NOMO-1 treated with DMSO at 0.1 percent for 48 hours (cell line): ENCODE results near the gene ELFN2.
A peak's percentile ranks its signal among the peaks of the same experiment; 100 is the strongest.

Experiments
- DNase-seq: peaks from one replicate; lab custom pipeline; 2025; ENCODE audit not compliant: unreplicated experiment; lab: John Stamatoyannopoulos, UW

ELFN2 gene

GRCh38 chr22:37428649-37429586 is 1.6 kb upstream of the ELFN2 start:
- peak; percentile 15 for DNase-seq

GRCh38 chr22:37427711-37428635 is 694 bp upstream of the ELFN2 start:
- no peak for DNase-seq

DNA sequence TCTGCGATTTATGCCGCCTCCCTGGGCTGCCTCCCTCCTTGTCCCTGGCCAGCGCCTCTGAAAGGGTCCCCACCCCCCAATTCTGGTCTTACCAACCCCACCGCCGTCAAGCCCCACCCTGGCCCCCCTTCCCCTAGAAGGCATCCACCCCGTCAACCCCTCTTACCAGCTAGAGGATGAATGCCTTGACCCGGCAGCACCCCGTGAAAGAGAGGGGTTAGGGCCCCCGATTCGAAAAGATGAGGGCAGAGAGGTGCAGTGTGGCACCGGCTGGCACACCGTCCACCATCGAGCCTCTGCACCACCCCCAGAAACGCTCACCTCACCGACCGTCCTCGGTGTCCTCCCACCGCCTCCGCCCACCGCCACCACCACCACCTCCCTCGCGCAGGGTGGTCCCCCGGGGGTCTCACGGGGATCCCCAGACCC is 559 bp downstream of the ELFN2 start:
- DNase-seq: no peak

GRCh38 chr22:37425800-37426705 is 1.2 kb downstream of the ELFN2 start:
- DNase-seq: no peak

DNA sequence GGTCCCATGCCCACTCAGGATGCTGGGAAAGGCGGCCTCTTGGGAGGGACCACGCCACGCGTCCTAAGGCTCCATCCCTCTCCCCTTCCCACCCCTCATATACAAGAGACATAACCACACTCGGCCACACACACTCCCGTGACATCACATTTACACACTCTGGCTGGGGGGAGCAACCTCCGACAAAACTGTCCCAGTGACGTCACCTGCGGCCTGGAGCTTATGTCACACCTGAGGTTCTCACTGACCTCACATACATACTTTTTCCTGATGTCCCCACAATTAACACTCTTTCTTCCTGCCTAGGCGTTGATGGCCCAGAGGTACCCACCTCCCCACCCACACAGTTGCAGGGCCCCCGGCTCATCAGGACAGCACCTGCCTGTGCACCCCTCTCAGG is 1.9 kb downstream of the ELFN2 start:
- DNase-seq: no peak

- DNase-seq: no peak
Observed at GRCh38 chr22:37423283-37423682, 4.0 kb downstream of the ELFN2 start.

DNA sequence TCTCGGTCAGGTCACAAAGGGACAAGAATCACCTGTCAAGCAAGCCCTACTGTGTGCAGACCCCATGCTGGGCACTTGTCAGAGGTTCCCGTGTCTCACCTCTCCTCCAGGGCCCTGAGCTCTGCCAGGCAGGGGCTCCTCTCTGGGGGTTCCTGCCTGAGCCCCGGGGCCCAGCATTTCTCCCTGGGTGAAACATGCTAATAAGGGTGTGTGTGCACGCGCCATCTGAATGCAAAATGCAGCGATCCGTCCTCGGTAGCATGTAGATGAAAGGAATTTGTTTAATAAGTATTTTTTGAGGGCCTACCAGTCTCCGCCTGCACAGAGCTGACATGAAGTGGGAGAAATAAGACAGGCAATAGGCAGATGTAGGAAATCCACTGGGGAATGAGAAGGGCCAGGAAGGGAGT is 5.8 kb downstream of the ELFN2 start:
- no peak for DNase-seq

DNA sequence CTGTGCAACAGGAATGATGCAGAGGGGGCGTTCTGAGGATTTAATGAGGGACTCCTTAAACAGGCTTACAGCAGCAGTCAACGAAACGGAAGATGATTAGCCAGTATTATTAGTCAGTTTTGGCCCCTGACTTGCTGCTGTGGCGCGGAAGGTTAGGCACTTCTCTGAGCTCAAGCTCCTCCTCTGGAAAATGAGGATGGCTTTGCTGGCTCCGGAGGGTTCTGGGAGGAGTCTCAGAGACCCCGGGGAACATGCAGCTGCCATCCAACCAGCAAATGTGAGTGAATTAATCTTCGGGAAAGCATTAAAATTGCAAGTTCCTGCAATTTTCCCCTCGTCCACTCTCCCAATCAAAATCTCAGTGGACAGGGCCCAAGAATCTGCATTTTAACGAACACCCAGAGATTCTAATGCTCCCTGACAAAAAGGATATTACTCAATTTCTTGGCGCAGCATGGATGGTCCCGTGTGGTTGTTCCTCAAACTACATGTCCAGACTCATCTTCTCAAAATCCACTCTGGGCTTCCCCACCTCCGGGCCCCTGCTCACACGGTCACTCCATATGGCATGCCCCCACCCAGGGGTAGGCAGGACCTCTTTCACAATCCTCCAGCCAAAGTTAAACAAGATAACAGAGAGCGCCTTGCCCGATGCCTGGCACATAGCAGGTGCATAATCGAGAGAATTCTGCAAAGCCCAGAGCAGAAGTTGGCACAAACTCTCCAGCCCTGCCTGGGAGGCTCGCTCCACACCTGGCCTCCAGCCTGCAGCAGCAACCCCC is 6.4 kb downstream of the ELFN2 start:
- DNase-seq: peak; percentile 43

GRCh38 chr22:37419969-37420685 is 7.2 kb downstream of the ELFN2 start:
- DNase-seq: no peak

DNA sequence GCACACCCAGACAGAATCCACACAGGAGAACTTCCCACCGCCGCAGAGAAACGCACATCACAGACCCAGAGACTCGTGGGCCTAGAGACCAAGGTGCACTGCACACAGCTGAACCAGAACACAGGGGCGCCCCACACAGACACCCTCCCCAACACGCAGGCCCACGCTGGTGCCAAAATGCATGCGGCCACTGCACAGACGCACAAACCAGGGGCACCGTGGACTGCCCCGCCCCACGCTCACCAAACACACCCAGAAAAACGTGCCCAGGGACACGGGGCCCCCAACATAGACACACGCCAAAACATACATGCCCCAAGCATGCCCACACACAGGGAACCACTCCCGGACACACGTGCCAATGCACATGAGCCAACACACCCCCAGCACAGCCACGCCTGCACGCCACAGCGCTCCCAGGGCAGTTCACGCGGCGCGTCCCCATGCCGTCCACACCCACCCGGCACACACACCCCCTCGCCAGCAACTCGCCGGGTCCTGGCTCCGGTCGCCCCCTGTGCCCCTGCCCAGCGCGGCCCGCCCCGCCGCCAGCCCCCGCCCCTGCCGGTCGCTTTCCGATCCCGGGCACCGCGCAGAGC is 7.8 kb downstream of the ELFN2 start:
- no peak for DNase-seq

GRCh38 chr22:37418627-37419369 is 8.5 kb downstream of the ELFN2 start:
- no peak for DNase-seq

DNA sequence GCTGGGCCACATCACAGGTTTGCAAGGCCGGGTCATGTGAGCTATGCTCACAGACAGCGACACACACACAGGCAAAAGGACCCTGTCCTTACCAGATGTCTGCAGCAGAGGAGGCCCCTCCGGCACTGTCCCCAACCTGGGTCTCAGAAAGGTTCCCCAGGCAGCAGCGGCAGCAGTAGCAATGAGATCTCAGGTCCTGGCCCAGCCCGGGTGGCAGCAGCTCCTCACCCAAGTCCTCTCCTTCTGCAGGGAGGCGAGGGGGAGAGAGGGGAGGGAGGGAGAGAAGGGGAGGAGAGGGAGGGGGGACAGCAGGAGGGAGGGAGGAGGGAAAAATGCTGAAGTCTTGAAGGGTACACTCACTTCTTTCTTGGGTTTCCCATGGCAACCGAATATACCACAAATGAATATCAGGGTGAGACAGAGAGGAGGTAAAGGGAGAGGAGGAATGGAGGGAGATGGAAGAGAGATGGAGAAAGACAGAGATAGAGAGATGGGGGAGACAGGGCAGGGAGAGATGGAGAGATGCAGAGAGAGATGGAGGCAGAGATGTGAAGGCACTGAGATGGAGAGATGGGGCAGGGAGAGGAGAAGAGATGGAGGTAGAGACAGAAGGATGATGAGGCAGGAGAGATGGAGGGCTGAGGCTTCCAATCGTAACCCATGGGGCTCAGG is 9.5 kb downstream of the ELFN2 start:
- no peak for DNase-seq

GRCh38 chr22:37417264-37417663 is 10.0 kb downstream of the ELFN2 start:
- no peak for DNase-seq

DNA sequence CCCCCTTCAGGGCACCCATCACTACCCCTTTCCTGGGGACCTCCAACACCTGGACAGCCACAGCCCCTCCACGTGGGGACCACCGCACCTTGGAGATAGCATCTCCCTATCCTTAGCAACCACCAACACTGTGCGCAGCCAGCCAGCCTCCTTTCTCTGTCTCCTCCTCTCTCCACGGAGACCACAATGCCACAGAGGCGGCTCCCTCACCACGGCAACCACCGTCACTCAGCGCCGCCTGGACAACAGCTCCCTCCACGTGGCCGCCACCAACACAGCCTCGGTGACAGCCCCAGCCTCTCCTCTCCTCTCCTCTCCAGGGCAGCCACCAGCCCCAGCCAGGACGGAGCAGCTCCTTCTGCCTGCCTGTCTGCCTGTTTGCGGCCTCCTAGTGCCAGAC is 10.5 kb downstream of the ELFN2 start:
- DNase-seq: peak; percentile 54

DNA sequence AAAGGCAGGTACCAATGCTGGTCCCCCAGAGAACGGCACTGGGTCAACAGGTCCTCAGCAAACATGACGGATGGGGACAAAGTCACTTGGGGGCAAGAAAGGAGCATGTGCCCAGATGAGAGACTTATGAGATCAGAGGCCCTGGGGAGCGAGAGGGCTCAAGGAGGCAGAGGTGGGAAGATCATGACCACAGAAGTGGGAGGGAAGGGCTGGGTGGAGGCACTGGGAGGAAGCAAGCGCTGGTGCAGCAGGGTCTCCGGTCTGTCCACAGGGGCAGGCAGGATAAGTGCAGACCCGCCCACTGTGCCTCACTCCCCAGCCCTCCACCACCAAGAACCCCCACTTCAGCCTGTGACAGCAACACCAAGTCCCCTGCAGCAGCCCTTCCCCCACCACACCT is 10.9 kb downstream of the ELFN2 start:
- no peak for DNase-seq

DNA sequence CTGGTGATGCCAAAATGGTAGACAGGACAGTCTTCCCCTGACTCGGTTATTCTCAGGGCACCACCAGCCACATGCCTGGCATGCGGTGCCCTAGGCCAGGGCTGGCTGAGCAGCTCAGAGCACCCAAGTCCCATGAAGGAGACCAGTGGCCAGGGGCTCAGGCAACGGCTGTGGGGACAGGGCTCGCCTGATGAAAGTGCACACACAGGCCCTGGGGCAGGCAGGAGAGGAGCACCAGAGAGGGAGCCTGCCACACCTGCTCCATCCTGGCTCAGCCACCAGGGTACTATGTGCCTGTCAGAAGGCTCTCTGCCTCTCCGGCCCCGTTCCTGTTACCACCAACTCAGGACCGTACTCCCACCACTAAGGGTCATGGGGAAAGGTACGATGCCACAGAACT is 12.1 kb downstream of the ELFN2 start:
- DNase-seq: no peak

GRCh38 chr22:37414288-37414687 is 13.0 kb downstream of the ELFN2 start:
- no peak for DNase-seq

GRCh38 chr22:37413546-37413945 is 13.7 kb downstream of the ELFN2 start:
- no peak for DNase-seq
